A549 (cell line): ENCODE measurements around the gene TTYH3.

ENCODE experiments used
- BHLHE40 ChIP-seq: IDR thresholded peaks from 2 replicates; pipeline ENCODE4 v1.6.1; 2012; ENCODE audit warnings: low read depth, low read length, inconsistent platforms
- CTCF ChIP-seq: fragments of >200 bp; sonication (Bioruptor Twin); formaldehyde crosslinking; IDR thresholded peaks from 3 replicates; pipeline ENCODE4 v1.5.1; 2016
- EP300 ChIP-seq, 2 experiments: fragments of >200 bp; sonication (Bioruptor Twin); formaldehyde crosslinking; IDR thresholded peaks; 2 replicates in 1 of 2; 3 replicates in 1 of 2; pipeline ENCODE4 v1.6.1; 2016 to 2017
- HMGXB4 ChIP-seq: fragments of 250-450 bp; sonication (Bioruptor Pico); IDR thresholded peaks from 2 replicates; pipeline ENCODE4 v1.5.0; 2021; ENCODE audit warnings: mild to moderate bottlenecking, moderate library complexity, borderline replicate concordance
- JUN ChIP-seq, 2 experiments: fragments of >200 bp; sonication (Bioruptor Twin); formaldehyde crosslinking; IDR thresholded peaks; 2 replicates in 1 of 2; 3 replicates in 1 of 2; pipeline ENCODE4 v1.6.1; 2016 to 2017
- KDM5A ChIP-seq: fragments of 200-600 bp; sonication (generic); IDR thresholded peaks from 2 replicates; pipeline ENCODE4 v1.6.1; 2016; ENCODE audit warnings: antibody characterized with exemption, mild to moderate bottlenecking
- POLR2AphosphoS2 ChIP-seq: conservative IDR thresholded peaks from 2 replicates; pipeline ENCODE4 v1.6.1; 2012; ENCODE audit warnings: low read length, improper control_type of control experiment, inconsistent platforms
- REST ChIP-seq: fragments of 200-600 bp; sonication (generic); IDR thresholded peaks from 2 replicates; pipeline ENCODE4 v1.6.1; 2016; ENCODE audit warnings: antibody characterized with exemption, mild to moderate bottlenecking, moderate library complexity
- TFCP2L1 ChIP-seq: fragments of 250-450 bp; sonication (Bioruptor Pico); IDR thresholded peaks from 2 replicates; pipeline ENCODE4 v1.5.0; 2021; ENCODE audit warnings: mild to moderate bottlenecking
- TP53 ChIP-seq: fragments of 250-450 bp; sonication (Bioruptor Pico); IDR thresholded peaks from 2 replicates; pipeline ENCODE4 v1.5.0; 2021; ENCODE audit warnings: mild to moderate bottlenecking, moderate library complexity

GRCh38 chr7:2710901-2711551 is 79.2 kb downstream of the TTYH3 start:
- TF ChIP-seq CTCF (no peak), REST (no peak), TFCP2L1 (CRISPR knock-in tag) (no peak), EP300 (IDR thresholded peaks at IDR 0.05) (no peak), POLR2AphosphoS2 (no peak), HMGXB4 (CRISPR knock-in tag) (no peak), JUN (IDR thresholded peaks at IDR 0.05) (no peak), BHLHE40 (no peak), TP53 (CRISPR knock-in tag) (no peak), KDM5A (no peak)
